GM21423 (cell line): Measurements from ENCODE around the gene SPAG9.
A peak's percentile ranks its signal among the peaks of the same experiment; 100 is the strongest.

Experiments used
- ATAC-seq: cut with Tn5 transposase; IDR thresholded peaks from one replicate; pipeline ENCODE4 v1.9.1; 2021; ENCODE audit warnings: mild to moderate bottlenecking, moderate library complexity; ENCODE audit not compliant: unreplicated experiment

Gene SPAG9

GRCh38 chr17:51050291-51051033 lies 70.2 kb downstream of the SPAG9 start:
- peak; percentile 80 for ATAC-seq

- no peak for ATAC-seq
Measured at GRCh38 chr17:51046514-51047384, 73.9 kb downstream of the SPAG9 start.

GRCh38 chr17:51046046-51046445 lies 74.6 kb downstream of the SPAG9 start:
- ATAC-seq, result no peak

GRCh38 chr17:51045621-51046020 lies 75.0 kb downstream of the SPAG9 start:
- ATAC-seq, result no peak

GRCh38 chr17:51044976-51045375 lies 75.7 kb downstream of the SPAG9 start:
- ATAC-seq, result no peak

GRCh38 chr17:51036084-51036483 lies 84.6 kb downstream of the SPAG9 start:
- no peak for ATAC-seq

- no peak for ATAC-seq
Measured at GRCh38 chr17:51035431-51035830, 85.2 kb downstream of the SPAG9 start.

GRCh38 chr17:51034800-51035199 lies 85.9 kb downstream of the SPAG9 start:
- no peak for ATAC-seq

GRCh38 chr17:51032850-51033249 lies 87.8 kb downstream of the SPAG9 start:
- no peak for ATAC-seq

- ATAC-seq, result no peak
Measured at GRCh38 chr17:51029568-51030463, 90.9 kb downstream of the SPAG9 start.

- no peak for ATAC-seq
Measured at GRCh38 chr17:51029142-51029541, 91.5 kb downstream of the SPAG9 start.

- ATAC-seq, result no peak
Measured at GRCh38 chr17:51028176-51028863, 92.3 kb downstream of the SPAG9 start.

- no peak for ATAC-seq
Measured at GRCh38 chr17:51018541-51018940, 102.1 kb downstream of the SPAG9 start.

GRCh38 chr17:51017270-51017669 lies 103.4 kb downstream of the SPAG9 start:
- no peak for ATAC-seq

GRCh38 chr17:51016099-51016498 lies 104.6 kb downstream of the SPAG9 start:
- no peak for ATAC-seq

GRCh38 chr17:51015145-51015558 lies 105.5 kb downstream of the SPAG9 start:
- ATAC-seq, result no peak

- ATAC-seq, result no peak
Measured at GRCh38 chr17:51014129-51014528, 106.5 kb downstream of the SPAG9 start.

GRCh38 chr17:51013322-51013721 lies 107.3 kb downstream of the SPAG9 start:
- no peak for ATAC-seq

- no peak for ATAC-seq
Measured at GRCh38 chr17:51012538-51012937, 108.1 kb downstream of the SPAG9 start.

GRCh38 chr17:51010173-51010675 lies 110.4 kb downstream of the SPAG9 start:
- no peak for ATAC-seq
